Measurements from ENCODE around the gene AIG1. TPM values are rescaled to one million over a fixed set of nuclear protein-coding genes. Genes with fewer than 3 reads are reported as not detected.

Gene AIG1
- polyA plus RNA-seq, 1 of the 3 experiments (the other 2 are of a cell fraction), result 36.8 TPM

GRCh38 chr6:143376375-143376774 lies 315.7 kb downstream of the AIG1 start:
- ChIA-PET CTCF (no interaction called here), POLR2A (no interaction called here)
- H4K20me1 ChIP-seq (ENCODE audit: insufficient read depth), result no peaks in the 10 kb centered on the region
- H3K4me2 ChIP-seq, result no peak overlapping the region
- DNase-seq, result no peak
- H3F3A ChIP-seq (replicated peaks; ENCODE audit: insufficient read depth), result no peaks in the 10 kb centered on the region
- TF ChIP-seq MEF2A (IDR thresholded peaks at IDR 0.05; ENCODE audit: borderline replicate concordance, low read depth) (no peak), JUND (IDR thresholded peaks at IDR 0.05) (no peak), TEAD4 (IDR thresholded peaks at IDR 0.05; ENCODE audit: borderline replicate concordance, insufficient read depth) (no peak), MAX (IDR thresholded peaks at IDR 0.05; ENCODE audit: low read depth) (no peak), RAD21 (IDR thresholded peaks at IDR 0.05; ENCODE audit: low read length) (no peak), FOXJ3 (CRISPR knock-in tag; IDR thresholded peaks at IDR 0.05) (no peak), ZBTB33 (IDR thresholded peaks at IDR 0.05; ENCODE audit: borderline replicate concordance, low read depth) (no peak), RFX5 (IDR thresholded peaks at IDR 0.05; ENCODE audit: low read length) (no peak), SIN3A (IDR thresholded peaks at IDR 0.05; ENCODE audit: borderline replicate concordance, low read depth, low read length) (no peak), CHD2 (IDR thresholded peaks at IDR 0.05; ENCODE audit: low read length, partially characterized antibody) (no peak)
- TF ChIP-seq, protein P1, sequence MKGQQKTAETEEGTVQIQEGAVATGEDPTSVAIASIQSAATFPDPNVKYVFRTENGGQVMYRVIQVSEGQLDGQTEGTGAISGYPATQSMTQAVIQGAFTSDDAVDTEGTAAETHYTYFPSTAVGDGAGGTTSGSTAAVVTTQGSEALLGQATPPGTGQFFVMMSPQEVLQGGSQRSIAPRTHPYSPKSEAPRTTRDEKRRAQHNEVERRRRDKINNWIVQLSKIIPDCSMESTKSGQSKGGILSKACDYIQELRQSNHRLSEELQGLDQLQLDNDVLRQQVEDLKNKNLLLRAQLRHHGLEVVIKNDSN (IDR thresholded peaks at IDR 0.05; ENCODE audit: borderline replicate concordance, low read depth), result no peak
- H3K36me3 ChIP-seq (replicated peaks in 1 of 2; ENCODE audit: control insufficient read depth in 1 of 2, insufficient read depth in 2 of 2, low read length in 1 of 2), result no peaks in the 10 kb centered on the region
- no peaks in the 10 kb centered on the region; a peak in 1 of 4 replicates for H3K4me1 ChIP-seq (ENCODE audit: control insufficient read depth in 1 of 2, insufficient read depth in 2 of 2, low read depth in 1 of 2, low read length in 1 of 2)
- no peak overlapping the region for H3K9ac ChIP-seq
- no peak overlapping the region for H3K27ac ChIP-seq (ENCODE audit: low read depth in 2 of 2, low read length in 1 of 2)
- no peaks in the 10 kb centered on the region for H3K27me3 ChIP-seq (ENCODE audit: insufficient read depth)
- WGBS (ENCODE audit: low lambda C conversion rate), result 50% methylated on average over 3 of the region's 3 CpGs
- no peaks in the 10 kb centered on the region for H3K9me3 ChIP-seq
- no peaks in the 10 kb centered on the region for H3K79me2 ChIP-seq (ENCODE audit: insufficient read depth)
- no peak overlapping the region for H2AFZ ChIP-seq (ENCODE audit: low read depth)
- no peak overlapping the region for H3K4me3 ChIP-seq (ENCODE audit: low read depth in 2 of 2, low read length in 1 of 2)
- no peaks in the 10 kb centered on the region for H3K9me2 ChIP-seq

DNA sequence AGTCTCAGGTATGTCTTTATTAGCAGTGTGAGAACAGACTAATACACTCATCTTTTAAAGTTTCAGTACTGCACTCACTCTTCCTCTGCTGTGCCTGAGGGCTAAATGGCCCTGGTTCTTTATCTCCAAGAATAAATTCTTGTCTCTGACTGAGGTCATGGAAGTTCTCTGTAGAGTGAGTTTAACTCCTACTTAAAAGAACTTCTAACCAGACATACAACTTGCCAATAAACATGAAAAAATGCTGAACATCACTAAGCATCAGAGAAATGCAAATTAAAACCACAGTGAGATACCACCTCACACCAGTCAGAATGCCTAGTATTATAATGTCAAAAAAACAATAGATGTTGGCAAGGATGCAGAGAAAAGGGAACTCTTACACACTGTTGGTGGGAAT lies 316.2 kb downstream of the AIG1 start:
- POLR2A ChIA-PET, result no interaction called here

More for the DNA sequence above, 316.2 kb downstream of the AIG1 start:
- H3K4me1 ChIP-seq (ENCODE audit: control insufficient read depth in 1 of 2, insufficient read depth in 2 of 2, low read depth in 1 of 2, low read length in 1 of 2), result no peaks in the 10 kb centered on the region; a peak in 1 of 4 replicates
- H3K27me3 ChIP-seq (ENCODE audit: insufficient read depth), result no peaks in the 10 kb centered on the region
- TF ChIP-seq FOXM1 (IDR thresholded peaks at IDR 0.05; ENCODE audit: low read depth), result no peak
- H3F3A ChIP-seq (replicated peaks; ENCODE audit: insufficient read depth), result no peaks in the 10 kb centered on the region
- no peak overlapping the region for H3K9ac ChIP-seq
- no peak for DNase-seq
- no peak overlapping the region for H3K4me2 ChIP-seq
- H3K9me3 ChIP-seq, result no peaks in the 10 kb centered on the region
- no peak overlapping the region for H3K27ac ChIP-seq (ENCODE audit: low read depth in 2 of 2, low read length in 1 of 2)
- no peaks in the 10 kb centered on the region for H4K20me1 ChIP-seq (ENCODE audit: insufficient read depth)
- H3K4me3 ChIP-seq (ENCODE audit: low read depth in 2 of 2, low read length in 1 of 2), result no peak overlapping the region
- no peaks in the 10 kb centered on the region for H3K36me3 ChIP-seq (replicated peaks in 1 of 2; ENCODE audit: control insufficient read depth in 1 of 2, insufficient read depth in 2 of 2, low read length in 1 of 2)
- H2AFZ ChIP-seq (ENCODE audit: low read depth), result no peak overlapping the region
- no peaks in the 10 kb centered on the region for H3K79me2 ChIP-seq (ENCODE audit: insufficient read depth)
- CTCF ChIA-PET, result no interaction called here
- no peaks in the 10 kb centered on the region for H3K9me2 ChIP-seq
